Heart right ventricle (tissue), 16 donors: Measurements from ENCODE around the gene DNM3. TPM values are rescaled to one million over a fixed set of nuclear protein-coding genes. Genes with fewer than 3 reads are reported as not detected.
A peak's percentile ranks its signal among the peaks of the same experiment; 100 is the strongest.

ENCODE experiments used
- ATAC-seq, 8 donors: fragments of 200-7000 bp; cut with Tn5 transposase; one replicate each; pipeline ENCODE4 v1.9.1; 2020; ENCODE audit warnings: mild to moderate bottlenecking in 8 of 8, moderate library complexity in 8 of 8, moderate number of reproducible peaks in 1 of 8
- DNase-seq, 2 donors: peaks; one replicate each; pipeline ENCODE4 v3.0.0-alpha.2; 2020
- H3K27ac ChIP-seq, 10 donors: fragments of 200-600 bp; sonication (generic) in 2 of 10; one replicate each; pipeline versions ENCODE4 v1.5.0 to v1.8.0; 2020 to 2022; ENCODE audit warnings: mild to moderate bottlenecking in 3 of 10
- H3K27me3 ChIP-seq, 7 donors: fragments of 200-600 bp; one replicate each; pipeline ENCODE4 v1.8.0; 2021 to 2022; ENCODE audit warnings: mild to moderate bottlenecking in 2 of 7
- H3K36me3 ChIP-seq, 9 donors: fragments of 200-600 bp; sonication (generic) in 1 of 9; one replicate each; pipeline versions ENCODE4 v1.5.0 to v1.8.0; 2020 to 2022; ENCODE audit warnings: mild to moderate bottlenecking in 2 of 9
- H3K4me1 ChIP-seq, 9 donors: fragments of 200-600 bp; sonication (generic) in 1 of 9; one replicate each; pipeline versions ENCODE4 v1.5.0 to v1.8.0; 2020 to 2022; ENCODE audit warnings: mild to moderate bottlenecking in 4 of 9
- H3K4me3 ChIP-seq, 10 donors: fragments of 200-600 bp; sonication (generic) in 2 of 10; one replicate each; pipeline versions ENCODE4 v1.5.0 to v1.8.0; 2020 to 2022; ENCODE audit warnings: mild to moderate bottlenecking in 7 of 10, moderate library complexity in 2 of 10
- H3K9me3 ChIP-seq, 11 donors: fragments of 200-600 bp in 10 of 11; sonication (generic) in 2 of 11; one replicate each; pipeline versions ENCODE4 v1.5.0 to v1.8.0; 2013 to 2022; ENCODE audit warnings: mild to moderate bottlenecking in 2 of 11, control low read depth in 1 of 11, moderate library complexity in 1 of 11
- WGBS, 2 donors: extraction: QIAGEN DNeasy Blood & Tissue Kit; methylation state at CpG; one replicate each; pipeline ENCODE4 v1.1.7; 2013; ENCODE audit warnings: inconsistent platforms in 1 of 2; 5-methylcytosine and 5-hydroxymethylcytosine counted together
- intact Hi-C, 10 donors: fragments of 100-400 bp; cut with DNase I; formaldehyde crosslinking; loops; one replicate each; pipeline versions ENCODE4 v1.11.1 to v1.14.2; 2022
- polyA plus RNA-seq, 2 donors: library from polyadenylated mRNA; stranded (reverse); fragments of 200-250 nt; gene quantifications; one replicate each; pipeline ENCODE4 v1.2.3, GENCODE V29; 2013
- total RNA-seq, 10 donors: library from RNA; stranded (reverse); fragmentation: NEBNext Ultra II Directional in 3 of 10; extraction: Animal tissue kit (Norgen Biotek cat#: 25700) in 3 of 10; gene quantifications; one replicate each; pipeline versions ENCODE4 v1.2.1 to v1.2.4, GENCODE V29; 2021 to 2023
- TF ChIP-seq, protein P1 (sequence below), 9 donors: fragments of 200-600 bp; sonication (generic) in 2 of 9; IDR thresholded peaks; one replicate each; pipeline versions ENCODE4 v1.5.0 to v1.8.0; 2021 to 2022; ENCODE audit warnings: antibody characterized with exemption in 9 of 9, mild to moderate bottlenecking in 5 of 9, moderate library complexity in 1 of 9
- donor health status: Arrhythmogenic right ventricular cardiomyopathy.
- donor health status: ischemic (EF 13 %, LVEDD 7.1; RV severe dilation, severe dysfunction).
- donor health status: healthy with polysubstance abuse.
- donor health status: DM: no; HTN: yes; CAD: no.
- donor health status: DM: no; HTN: no; CAD: no.
- donor health status: ischemic (EF 25% LVEDD 6.9; RV normal size, moderate dysfunction).
- donor health status: ischemic (EF 25% LVEDD 5.7; RV mildly dilated, moderate dysfunction).
- donor health status: healthy.
- donor health status: DM: yes; HTN: yes; CAD: no.
- donor health status: Ischemic cardiomyopathy.
- donor health status: ischemic (EF 35%, LVEDD 5.7; RV mildly dilated, moderate dysfunction).
- donor health status: nonischemic (EF 11% LVEDD 7.7; RV severe dilation, severe dysfunction).
- donor health status: DM: yes; HTN: yes; CAD: no.
- donor health status: PGD.
- donor health status: ischemic (EF 29% LVEDD 5.4; RV normal size, mild dysfunction).
- donor health status: nonischemic (EF 23%, LVEDD 6.1; RV moderate dilation, normal function).

DNM3 gene
- total and polyA plus RNA-seq, 12 donors, result 0.77 to 2.8 (median 2.2) TPM

DNA sequence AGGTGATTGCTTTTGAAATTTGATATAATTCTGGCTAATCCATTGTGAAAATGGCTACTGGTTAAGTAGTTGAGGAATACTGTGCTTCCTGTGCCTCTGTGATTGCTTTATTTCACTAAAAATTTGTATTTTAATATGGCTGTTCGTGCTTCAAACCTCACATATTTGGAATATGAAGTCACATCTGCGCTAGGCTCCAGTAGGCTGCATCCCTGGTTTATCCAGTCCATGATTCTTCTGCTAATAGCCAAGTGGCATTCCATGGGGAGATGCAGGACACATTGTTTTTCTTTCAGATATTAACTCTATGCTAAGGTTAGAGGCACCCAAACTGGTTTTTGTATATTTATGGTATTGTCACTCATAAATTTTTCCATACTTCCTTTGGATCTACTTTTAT is 25.9 kb downstream of the DNM3 start:
- intact Hi-C loops, result no loop called here
- 85 to 90% methylated on average over 2 of the region's 2 CpGs for WGBS, 2 donors
- no peak for ATAC-seq

GRCh38 chr1:171868217-171868803 is 27.0 kb downstream of the DNM3 start:
- H3K27ac ChIP-seq, result peak overlapping the region in 1 of 10 donors; percentile 25
- intact Hi-C loops, result no loop called here
- H3K27me3 ChIP-seq, result no peaks in the 10 kb centered on the region
- ATAC-seq (peak in 1 of 8 donors; percentile 35), DNase-seq (peak in 1 of 2 donors; percentile 5)
- WGBS, 2 donors, result 31 to 34% methylated on average over 3 of the region's 3 CpGs
- H3K4me3 ChIP-seq, result no peak overlapping the region
- peaks cover 0 to 18% (median 0%) of the 10 kb centered on the region in 9 donors for H3K4me1 ChIP-seq
- TF ChIP-seq, protein P1, sequence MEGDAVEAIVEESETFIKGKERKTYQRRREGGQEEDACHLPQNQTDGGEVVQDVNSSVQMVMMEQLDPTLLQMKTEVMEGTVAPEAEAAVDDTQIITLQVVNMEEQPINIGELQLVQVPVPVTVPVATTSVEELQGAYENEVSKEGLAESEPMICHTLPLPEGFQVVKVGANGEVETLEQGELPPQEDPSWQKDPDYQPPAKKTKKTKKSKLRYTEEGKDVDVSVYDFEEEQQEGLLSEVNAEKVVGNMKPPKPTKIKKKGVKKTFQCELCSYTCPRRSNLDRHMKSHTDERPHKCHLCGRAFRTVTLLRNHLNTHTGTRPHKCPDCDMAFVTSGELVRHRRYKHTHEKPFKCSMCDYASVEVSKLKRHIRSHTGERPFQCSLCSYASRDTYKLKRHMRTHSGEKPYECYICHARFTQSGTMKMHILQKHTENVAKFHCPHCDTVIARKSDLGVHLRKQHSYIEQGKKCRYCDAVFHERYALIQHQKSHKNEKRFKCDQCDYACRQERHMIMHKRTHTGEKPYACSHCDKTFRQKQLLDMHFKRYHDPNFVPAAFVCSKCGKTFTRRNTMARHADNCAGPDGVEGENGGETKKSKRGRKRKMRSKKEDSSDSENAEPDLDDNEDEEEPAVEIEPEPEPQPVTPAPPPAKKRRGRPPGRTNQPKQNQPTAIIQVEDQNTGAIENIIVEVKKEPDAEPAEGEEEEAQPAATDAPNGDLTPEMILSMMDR (IDR thresholded peaks at IDR 0.05), result no peak
- no peaks in the 10 kb centered on the region for H3K9me3 ChIP-seq
- no peaks in the 10 kb centered on the region for H3K36me3 ChIP-seq

More for the DNA sequence above, 25.9 kb downstream of the DNM3 start:
- TF ChIP-seq, protein P1 (IDR thresholded peaks at IDR 0.05), result no peak
- no peak for DNase-seq
- no peak overlapping the region for H3K27ac ChIP-seq
- H3K27me3 ChIP-seq, result no peaks in the 10 kb centered on the region
- H3K4me3 ChIP-seq, result no peak overlapping the region
- no peaks in the 10 kb centered on the region for H3K36me3 ChIP-seq
- no peaks in the 10 kb centered on the region for H3K9me3 ChIP-seq
- H3K4me1 ChIP-seq, result peaks cover 0 to 18% (median 0%) of the 10 kb centered on the region in 9 donors

- Histone ChIP-seq H3K4me3 (no peak overlapping the region), H3K27me3 (no peaks in the 10 kb centered on the region), H3K27ac (no peak overlapping the region), H3K9me3 (no peaks in the 10 kb centered on the region), H3K36me3 (no peaks in the 10 kb centered on the region), H3K4me1 (peaks cover 0 to 18% (median 0%) of the 10 kb centered on the region in 9 donors)
- ATAC-seq, result no peak
- intact Hi-C loops, result no loop called here
- TF ChIP-seq, protein P1 (IDR thresholded peaks at IDR 0.05), result no peak
- DNase-seq, result no peak
Observed at GRCh38 chr1:171869097-171869496, 27.8 kb downstream of the DNM3 start.

DNA sequence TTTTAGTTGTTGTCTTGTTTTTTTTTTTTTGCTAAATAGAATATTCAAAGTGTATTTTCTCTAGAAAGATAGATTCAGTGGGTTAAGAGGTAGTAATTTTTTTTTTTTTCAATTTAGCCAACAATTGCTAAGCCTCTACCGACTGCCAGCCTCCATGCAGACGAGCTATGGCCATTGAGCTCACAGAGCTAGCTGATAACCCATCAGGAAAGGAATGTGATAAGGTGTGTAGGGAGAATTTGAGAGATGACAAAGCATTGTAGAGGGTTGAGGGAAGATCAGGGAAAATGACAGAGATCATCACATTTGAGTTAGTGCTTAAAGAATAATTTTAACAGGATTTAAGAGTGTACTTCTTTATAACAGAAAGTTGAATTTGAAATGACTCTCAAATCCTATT is 30.6 kb downstream of the DNM3 start:
- Histone ChIP-seq H3K4me1 (peaks cover 0 to 18% (median 0%) of the 10 kb centered on the region in 9 donors), H3K27me3 (no peaks in the 10 kb centered on the region), H3K9me3 (no peaks in the 10 kb centered on the region), H3K4me3 (no peak overlapping the region), H3K36me3 (no peaks in the 10 kb centered on the region), H3K27ac (no peak overlapping the region)
- ATAC-seq (no peak), DNase-seq (no peak)
- intact Hi-C loops, result loop anchor here in 1 of 10 donors (10.0 kb wide), 1 partner anchor 1927 kb away; no protein-coding TSS in a partner anchor
- TF ChIP-seq, protein P1 (IDR thresholded peaks at IDR 0.05), result no peak
- 63% methylated on average over 2 of the region's 2 CpGs for WGBS, 2 donors
